Measurements from ENCODE around the gene NRXN3. TPM values are rescaled to one million over a fixed set of nuclear protein-coding genes. Genes with fewer than 3 reads are reported as not detected.

NRXN3 gene
- total RNA-seq, 1 donor from 2014 or later = 11.4 TPM

- H3K27me3 Mint-ChIP-seq (ENCODE audit: low read depth) = peaks cover 31% of the 10 kb centered on the region
- H3K9me3 Mint-ChIP-seq = no peaks in the 10 kb centered on the region
- DNase-seq (ENCODE audit: low spot score in 2 of 2, unreplicated experiment in 2 of 2) = no peak
- no peak overlapping the region for H3K27ac Mint-ChIP-seq
- no peaks in the 10 kb centered on the region for H3K4me1 Mint-ChIP-seq
- no peaks in the 10 kb centered on the region for H3K36me3 Mint-ChIP-seq
- H3K4me3 Mint-ChIP-seq = no peak overlapping the region
- TF ChIP-seq, protein P1, sequence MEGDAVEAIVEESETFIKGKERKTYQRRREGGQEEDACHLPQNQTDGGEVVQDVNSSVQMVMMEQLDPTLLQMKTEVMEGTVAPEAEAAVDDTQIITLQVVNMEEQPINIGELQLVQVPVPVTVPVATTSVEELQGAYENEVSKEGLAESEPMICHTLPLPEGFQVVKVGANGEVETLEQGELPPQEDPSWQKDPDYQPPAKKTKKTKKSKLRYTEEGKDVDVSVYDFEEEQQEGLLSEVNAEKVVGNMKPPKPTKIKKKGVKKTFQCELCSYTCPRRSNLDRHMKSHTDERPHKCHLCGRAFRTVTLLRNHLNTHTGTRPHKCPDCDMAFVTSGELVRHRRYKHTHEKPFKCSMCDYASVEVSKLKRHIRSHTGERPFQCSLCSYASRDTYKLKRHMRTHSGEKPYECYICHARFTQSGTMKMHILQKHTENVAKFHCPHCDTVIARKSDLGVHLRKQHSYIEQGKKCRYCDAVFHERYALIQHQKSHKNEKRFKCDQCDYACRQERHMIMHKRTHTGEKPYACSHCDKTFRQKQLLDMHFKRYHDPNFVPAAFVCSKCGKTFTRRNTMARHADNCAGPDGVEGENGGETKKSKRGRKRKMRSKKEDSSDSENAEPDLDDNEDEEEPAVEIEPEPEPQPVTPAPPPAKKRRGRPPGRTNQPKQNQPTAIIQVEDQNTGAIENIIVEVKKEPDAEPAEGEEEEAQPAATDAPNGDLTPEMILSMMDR (IDR thresholded peaks at IDR 0.05; ENCODE audit: unreplicated experiment) = no peak
Measured at GRCh38 chr14:78852040-78852439, 681.9 kb downstream of the NRXN3 start.

GRCh38 chr14:78857974-78858373 is 687.8 kb downstream of the NRXN3 start:
- TF ChIP-seq, protein P1 (IDR thresholded peaks at IDR 0.05; ENCODE audit: unreplicated experiment) = no peak
- DNase-seq (ENCODE audit: low spot score in 2 of 2, unreplicated experiment in 2 of 2) = no peak
- no peak overlapping the region for H3K27ac Mint-ChIP-seq
- no peaks in the 10 kb centered on the region for H3K9me3 Mint-ChIP-seq
- H3K4me1 Mint-ChIP-seq = no peaks in the 10 kb centered on the region
- no peaks in the 10 kb centered on the region for H3K36me3 Mint-ChIP-seq
- no peak overlapping the region for H3K4me3 Mint-ChIP-seq
- peaks cover 28% of the 10 kb centered on the region for H3K27me3 Mint-ChIP-seq (ENCODE audit: low read depth)

- Mint-ChIP-seq H3K27ac (no peak overlapping the region), H3K4me1 (no peaks in the 10 kb centered on the region), H3K4me3 (no peak overlapping the region), H3K36me3 (no peaks in the 10 kb centered on the region), H3K9me3 (peaks cover 3% of the 10 kb centered on the region), H3K27me3 (ENCODE audit: low read depth) (peaks cover 10% of the 10 kb centered on the region)
- peak; percentile 29 to 72 for DNase-seq (ENCODE audit: low spot score in 2 of 2, unreplicated experiment in 2 of 2)
- TF ChIP-seq, protein P1 (IDR thresholded peaks at IDR 0.05; ENCODE audit: unreplicated experiment) = no peak
Measured at GRCh38 chr14:78863143-78863542, 693.0 kb downstream of the NRXN3 start.

- TF ChIP-seq, protein P1 (IDR thresholded peaks at IDR 0.05; ENCODE audit: unreplicated experiment) = no peak
- H3K27ac Mint-ChIP-seq = no peak overlapping the region
- no peaks in the 10 kb centered on the region for H3K4me1 Mint-ChIP-seq
- no peak overlapping the region for H3K4me3 Mint-ChIP-seq
- peaks cover 27% of the 10 kb centered on the region for H3K27me3 Mint-ChIP-seq (ENCODE audit: low read depth)
- no peaks in the 10 kb centered on the region for H3K36me3 Mint-ChIP-seq
- DNase-seq (ENCODE audit: low spot score in 2 of 2, unreplicated experiment in 2 of 2) = no peak
- no peaks in the 10 kb centered on the region for H3K9me3 Mint-ChIP-seq
Measured at GRCh38 chr14:78872837-78873236, 702.7 kb downstream of the NRXN3 start.

GRCh38 chr14:78873581-78873980 is 703.4 kb downstream of the NRXN3 start:
- TF ChIP-seq, protein P1 (IDR thresholded peaks at IDR 0.05; ENCODE audit: unreplicated experiment) = no peak
- no peak overlapping the region for H3K27ac Mint-ChIP-seq
- H3K4me3 Mint-ChIP-seq = no peak overlapping the region
- no peak for DNase-seq (ENCODE audit: low spot score in 2 of 2, unreplicated experiment in 2 of 2)
- H3K4me1 Mint-ChIP-seq = no peaks in the 10 kb centered on the region
- H3K27me3 Mint-ChIP-seq (ENCODE audit: low read depth) = peaks cover 27% of the 10 kb centered on the region
- H3K9me3 Mint-ChIP-seq = no peaks in the 10 kb centered on the region
- H3K36me3 Mint-ChIP-seq = no peaks in the 10 kb centered on the region

DNA sequence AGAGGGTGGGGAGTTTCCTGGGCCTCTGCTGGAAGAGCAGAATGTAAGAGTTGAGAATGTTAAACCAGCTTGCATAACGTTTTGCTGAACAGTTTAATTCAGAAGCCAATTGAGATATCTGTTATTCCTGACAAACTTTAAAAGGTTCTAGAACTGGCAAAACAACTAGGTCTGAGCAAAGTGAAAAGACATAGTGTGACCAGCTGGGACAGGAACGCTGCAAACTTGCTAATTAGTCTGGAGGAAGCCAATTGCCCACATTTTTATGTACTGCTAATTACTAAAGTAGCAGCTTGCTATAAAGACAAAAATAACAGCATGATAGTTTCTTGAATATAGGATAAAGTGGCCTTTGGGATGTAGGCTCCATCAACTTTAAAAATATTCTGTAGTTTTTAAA is 704.9 kb downstream of the NRXN3 start:
- H3K27ac Mint-ChIP-seq = no peak overlapping the region
- TF ChIP-seq, protein P1 (IDR thresholded peaks at IDR 0.05; ENCODE audit: unreplicated experiment) = no peak
- DNase-seq (ENCODE audit: low spot score in 2 of 2, unreplicated experiment in 2 of 2) = no peak
- H3K4me1 Mint-ChIP-seq = no peaks in the 10 kb centered on the region
- H3K9me3 Mint-ChIP-seq = no peaks in the 10 kb centered on the region
- H3K36me3 Mint-ChIP-seq = no peaks in the 10 kb centered on the region
- no peak overlapping the region for H3K4me3 Mint-ChIP-seq
- peaks cover 27% of the 10 kb centered on the region for H3K27me3 Mint-ChIP-seq (ENCODE audit: low read depth)

Data from mesothelial cell of epicardium (in vitro differentiated cells).